Measurements from ENCODE around the gene JRKL.

DNA sequence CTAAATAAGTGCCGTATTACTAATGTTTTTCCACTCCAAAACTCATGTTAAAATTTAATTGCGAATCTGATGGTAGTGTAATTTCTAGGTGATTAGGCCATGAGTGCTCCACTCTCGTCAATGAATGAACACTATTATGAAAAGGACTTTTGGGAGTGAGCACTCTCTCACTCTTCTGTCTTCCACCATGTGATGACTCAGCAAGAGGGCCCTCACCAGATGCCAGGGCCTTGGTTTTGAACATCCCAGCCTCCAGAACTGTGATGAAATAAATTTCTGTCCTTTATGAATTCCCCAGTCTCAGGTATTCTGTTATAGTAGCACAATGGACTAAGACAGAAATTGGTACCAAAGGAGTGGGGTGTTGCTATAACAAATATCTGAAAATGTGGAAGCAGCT lies 8.1 kb downstream of the JRKL start:
- TF ChIP-seq, protein P1, sequence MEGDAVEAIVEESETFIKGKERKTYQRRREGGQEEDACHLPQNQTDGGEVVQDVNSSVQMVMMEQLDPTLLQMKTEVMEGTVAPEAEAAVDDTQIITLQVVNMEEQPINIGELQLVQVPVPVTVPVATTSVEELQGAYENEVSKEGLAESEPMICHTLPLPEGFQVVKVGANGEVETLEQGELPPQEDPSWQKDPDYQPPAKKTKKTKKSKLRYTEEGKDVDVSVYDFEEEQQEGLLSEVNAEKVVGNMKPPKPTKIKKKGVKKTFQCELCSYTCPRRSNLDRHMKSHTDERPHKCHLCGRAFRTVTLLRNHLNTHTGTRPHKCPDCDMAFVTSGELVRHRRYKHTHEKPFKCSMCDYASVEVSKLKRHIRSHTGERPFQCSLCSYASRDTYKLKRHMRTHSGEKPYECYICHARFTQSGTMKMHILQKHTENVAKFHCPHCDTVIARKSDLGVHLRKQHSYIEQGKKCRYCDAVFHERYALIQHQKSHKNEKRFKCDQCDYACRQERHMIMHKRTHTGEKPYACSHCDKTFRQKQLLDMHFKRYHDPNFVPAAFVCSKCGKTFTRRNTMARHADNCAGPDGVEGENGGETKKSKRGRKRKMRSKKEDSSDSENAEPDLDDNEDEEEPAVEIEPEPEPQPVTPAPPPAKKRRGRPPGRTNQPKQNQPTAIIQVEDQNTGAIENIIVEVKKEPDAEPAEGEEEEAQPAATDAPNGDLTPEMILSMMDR (tag by site-specific recombination; IDR thresholded peaks at IDR 0.05), result no peak
- no peak for TF ChIP-seq ZNF561 (tag by site-specific recombination; IDR thresholded peaks at IDR 0.05; ENCODE audit: borderline replicate concordance)
- TF ChIP-seq, protein P2, sequence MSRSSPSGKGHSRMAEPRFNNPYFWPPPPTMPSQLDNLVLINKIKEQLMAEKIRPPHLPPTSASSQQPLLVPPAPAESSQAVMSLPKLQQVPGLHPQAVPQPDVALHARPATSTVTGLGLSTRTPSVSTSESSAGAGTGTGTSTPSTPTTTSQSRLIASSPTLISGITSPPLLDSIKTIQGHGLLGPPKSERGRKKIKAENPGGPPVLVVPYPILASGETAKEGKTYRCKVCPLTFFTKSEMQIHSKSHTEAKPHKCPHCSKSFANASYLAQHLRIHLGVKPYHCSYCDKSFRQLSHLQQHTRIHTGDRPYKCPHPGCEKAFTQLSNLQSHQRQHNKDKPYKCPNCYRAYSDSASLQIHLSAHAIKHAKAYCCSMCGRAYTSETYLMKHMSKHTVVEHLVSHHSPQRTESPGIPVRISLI (tag by site-specific recombination; IDR thresholded peaks at IDR 0.05), result no peak
- TF ChIP-seq, protein P3, sequence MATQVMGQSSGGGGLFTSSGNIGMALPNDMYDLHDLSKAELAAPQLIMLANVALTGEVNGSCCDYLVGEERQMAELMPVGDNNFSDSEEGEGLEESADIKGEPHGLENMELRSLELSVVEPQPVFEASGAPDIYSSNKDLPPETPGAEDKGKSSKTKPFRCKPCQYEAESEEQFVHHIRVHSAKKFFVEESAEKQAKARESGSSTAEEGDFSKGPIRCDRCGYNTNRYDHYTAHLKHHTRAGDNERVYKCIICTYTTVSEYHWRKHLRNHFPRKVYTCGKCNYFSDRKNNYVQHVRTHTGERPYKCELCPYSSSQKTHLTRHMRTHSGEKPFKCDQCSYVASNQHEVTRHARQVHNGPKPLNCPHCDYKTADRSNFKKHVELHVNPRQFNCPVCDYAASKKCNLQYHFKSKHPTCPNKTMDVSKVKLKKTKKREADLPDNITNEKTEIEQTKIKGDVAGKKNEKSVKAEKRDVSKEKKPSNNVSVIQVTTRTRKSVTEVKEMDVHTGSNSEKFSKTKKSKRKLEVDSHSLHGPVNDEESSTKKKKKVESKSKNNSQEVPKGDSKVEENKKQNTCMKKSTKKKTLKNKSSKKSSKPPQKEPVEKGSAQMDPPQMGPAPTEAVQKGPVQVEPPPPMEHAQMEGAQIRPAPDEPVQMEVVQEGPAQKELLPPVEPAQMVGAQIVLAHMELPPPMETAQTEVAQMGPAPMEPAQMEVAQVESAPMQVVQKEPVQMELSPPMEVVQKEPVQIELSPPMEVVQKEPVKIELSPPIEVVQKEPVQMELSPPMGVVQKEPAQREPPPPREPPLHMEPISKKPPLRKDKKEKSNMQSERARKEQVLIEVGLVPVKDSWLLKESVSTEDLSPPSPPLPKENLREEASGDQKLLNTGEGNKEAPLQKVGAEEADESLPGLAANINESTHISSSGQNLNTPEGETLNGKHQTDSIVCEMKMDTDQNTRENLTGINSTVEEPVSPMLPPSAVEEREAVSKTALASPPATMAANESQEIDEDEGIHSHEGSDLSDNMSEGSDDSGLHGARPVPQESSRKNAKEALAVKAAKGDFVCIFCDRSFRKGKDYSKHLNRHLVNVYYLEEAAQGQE (tag by site-specific recombination; IDR thresholded peaks at IDR 0.05), result no peak
- TF ChIP-seq ZNF658 (tag by site-specific recombination; IDR thresholded peaks at IDR 0.05), result no peak
- TF ChIP-seq KLF7 (tag by site-specific recombination; IDR thresholded peaks at IDR 0.05; ENCODE audit: borderline replicate concordance), result no peak

All from HEK293 (cell line).